ENCODE results near the gene RUNX2. TPM values are rescaled to one million over a fixed set of nuclear protein-coding genes. Genes with fewer than 3 reads are reported as not detected.

The RUNX2 gene
- polyA plus RNA-seq, 1 of the 3 experiments (the other 2 are of a cell fraction): 4.4 TPM

- DNase-seq: no peak
- Histone ChIP-seq H3K27me3 (ENCODE audit: insufficient read depth) (no peaks in the 10 kb centered on the region), H4K20me1 (ENCODE audit: insufficient read depth) (no peaks in the 10 kb centered on the region), H3K4me1 (ENCODE audit: control insufficient read depth in 1 of 2, insufficient read depth in 2 of 2, low read depth in 1 of 2, low read length in 1 of 2) (peaks cover 2 to 5% of the 10 kb centered on the region in 2 experiments; a peak in 2 of 4 replicates), H3K4me3 (ENCODE audit: low read depth in 2 of 2, low read length in 1 of 2) (no peak overlapping the region), H3K27ac (ENCODE audit: low read depth in 2 of 2, low read length in 1 of 2) (no peak overlapping the region), H3F3A (replicated peaks; ENCODE audit: insufficient read depth) (no peaks in the 10 kb centered on the region), H3K4me2 (no peak overlapping the region), H3K36me3 (replicated peaks in 1 of 2; ENCODE audit: control insufficient read depth in 1 of 2, insufficient read depth in 2 of 2, low read length in 1 of 2) (no peaks in the 10 kb centered on the region), H3K79me2 (ENCODE audit: insufficient read depth) (peaks cover 20% of the 10 kb centered on the region; the same call in 1 of the 2 replicates), H3K9me2 (no peaks in the 10 kb centered on the region), H3K9ac (no peak overlapping the region), H2AFZ (ENCODE audit: low read depth) (no peak overlapping the region), H3K9me3 (no peaks in the 10 kb centered on the region)
- ChIA-PET POLR2A (no interaction called here), CTCF (no interaction called here)
- TF ChIP-seq CTCF (IDR thresholded peaks at IDR 0.05) (no peak), JUND (IDR thresholded peaks at IDR 0.05) (no peak), USF1 (IDR thresholded peaks at IDR 0.05; ENCODE audit: borderline replicate concordance, low read depth) (no peak), EP300 (IDR thresholded peaks at IDR 0.05; ENCODE audit: borderline replicate concordance in 1 of 2, low read depth in 1 of 2, low read length in 1 of 2) (no peak), MEF2A (IDR thresholded peaks at IDR 0.05; ENCODE audit: borderline replicate concordance, low read depth) (no peak), NFIC (IDR thresholded peaks at IDR 0.05; ENCODE audit: borderline replicate concordance) (no peak)
- TF ChIP-seq, protein P1, sequence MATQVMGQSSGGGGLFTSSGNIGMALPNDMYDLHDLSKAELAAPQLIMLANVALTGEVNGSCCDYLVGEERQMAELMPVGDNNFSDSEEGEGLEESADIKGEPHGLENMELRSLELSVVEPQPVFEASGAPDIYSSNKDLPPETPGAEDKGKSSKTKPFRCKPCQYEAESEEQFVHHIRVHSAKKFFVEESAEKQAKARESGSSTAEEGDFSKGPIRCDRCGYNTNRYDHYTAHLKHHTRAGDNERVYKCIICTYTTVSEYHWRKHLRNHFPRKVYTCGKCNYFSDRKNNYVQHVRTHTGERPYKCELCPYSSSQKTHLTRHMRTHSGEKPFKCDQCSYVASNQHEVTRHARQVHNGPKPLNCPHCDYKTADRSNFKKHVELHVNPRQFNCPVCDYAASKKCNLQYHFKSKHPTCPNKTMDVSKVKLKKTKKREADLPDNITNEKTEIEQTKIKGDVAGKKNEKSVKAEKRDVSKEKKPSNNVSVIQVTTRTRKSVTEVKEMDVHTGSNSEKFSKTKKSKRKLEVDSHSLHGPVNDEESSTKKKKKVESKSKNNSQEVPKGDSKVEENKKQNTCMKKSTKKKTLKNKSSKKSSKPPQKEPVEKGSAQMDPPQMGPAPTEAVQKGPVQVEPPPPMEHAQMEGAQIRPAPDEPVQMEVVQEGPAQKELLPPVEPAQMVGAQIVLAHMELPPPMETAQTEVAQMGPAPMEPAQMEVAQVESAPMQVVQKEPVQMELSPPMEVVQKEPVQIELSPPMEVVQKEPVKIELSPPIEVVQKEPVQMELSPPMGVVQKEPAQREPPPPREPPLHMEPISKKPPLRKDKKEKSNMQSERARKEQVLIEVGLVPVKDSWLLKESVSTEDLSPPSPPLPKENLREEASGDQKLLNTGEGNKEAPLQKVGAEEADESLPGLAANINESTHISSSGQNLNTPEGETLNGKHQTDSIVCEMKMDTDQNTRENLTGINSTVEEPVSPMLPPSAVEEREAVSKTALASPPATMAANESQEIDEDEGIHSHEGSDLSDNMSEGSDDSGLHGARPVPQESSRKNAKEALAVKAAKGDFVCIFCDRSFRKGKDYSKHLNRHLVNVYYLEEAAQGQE (IDR thresholded peaks at IDR 0.05; ENCODE audit: low read depth, low read length): no peak
- WGBS (ENCODE audit: low lambda C conversion rate): 95% methylated on average over 3 of the region's 3 CpGs
Measured at GRCh38 chr6:45371924-45372573, 43.9 kb downstream of the RUNX2 start.

- no peak overlapping the region for H3K9ac ChIP-seq
- peaks cover 7% of the 10 kb centered on the region for H3F3A ChIP-seq (replicated peaks; ENCODE audit: insufficient read depth)
- H3K36me3 ChIP-seq (replicated peaks in 1 of 2; ENCODE audit: control insufficient read depth in 1 of 2, insufficient read depth in 2 of 2, low read length in 1 of 2): no peaks in the 10 kb centered on the region
- WGBS (ENCODE audit: low lambda C conversion rate): 99% methylated on average over 3 of the region's 3 CpGs
- peaks cover 2 to 5% of the 10 kb centered on the region in 2 experiments; a peak in 2 of 4 replicates for H3K4me1 ChIP-seq (ENCODE audit: control insufficient read depth in 1 of 2, insufficient read depth in 2 of 2, low read depth in 1 of 2, low read length in 1 of 2)
- H3K27ac ChIP-seq (ENCODE audit: low read depth in 2 of 2, low read length in 1 of 2): no peak overlapping the region
- no peaks in the 10 kb centered on the region for H3K27me3 ChIP-seq (ENCODE audit: insufficient read depth)
- no peaks in the 10 kb centered on the region for H4K20me1 ChIP-seq (ENCODE audit: insufficient read depth)
- H3K4me2 ChIP-seq: no peak overlapping the region
- H3K79me2 ChIP-seq (ENCODE audit: insufficient read depth): peaks cover 20% of the 10 kb centered on the region; the same call in 1 of the 2 replicates
- H2AFZ ChIP-seq (ENCODE audit: low read depth): no peak overlapping the region
- H3K9me3 ChIP-seq: no peaks in the 10 kb centered on the region
- no peaks in the 10 kb centered on the region for H3K9me2 ChIP-seq
- ChIA-PET POLR2A (no interaction called here), CTCF (interaction anchor here (0.6 kb wide), 1 partner anchor 1010 kb away, joined by 3 read pairs; no protein-coding TSS in a partner anchor)
- no peak for DNase-seq
- H3K4me3 ChIP-seq (ENCODE audit: low read depth in 2 of 2, low read length in 1 of 2): no peak overlapping the region
- TF ChIP-seq MXI1 (IDR thresholded peaks at IDR 0.05; ENCODE audit: low read depth, low read length): no peak
- TF ChIP-seq, protein P2, sequence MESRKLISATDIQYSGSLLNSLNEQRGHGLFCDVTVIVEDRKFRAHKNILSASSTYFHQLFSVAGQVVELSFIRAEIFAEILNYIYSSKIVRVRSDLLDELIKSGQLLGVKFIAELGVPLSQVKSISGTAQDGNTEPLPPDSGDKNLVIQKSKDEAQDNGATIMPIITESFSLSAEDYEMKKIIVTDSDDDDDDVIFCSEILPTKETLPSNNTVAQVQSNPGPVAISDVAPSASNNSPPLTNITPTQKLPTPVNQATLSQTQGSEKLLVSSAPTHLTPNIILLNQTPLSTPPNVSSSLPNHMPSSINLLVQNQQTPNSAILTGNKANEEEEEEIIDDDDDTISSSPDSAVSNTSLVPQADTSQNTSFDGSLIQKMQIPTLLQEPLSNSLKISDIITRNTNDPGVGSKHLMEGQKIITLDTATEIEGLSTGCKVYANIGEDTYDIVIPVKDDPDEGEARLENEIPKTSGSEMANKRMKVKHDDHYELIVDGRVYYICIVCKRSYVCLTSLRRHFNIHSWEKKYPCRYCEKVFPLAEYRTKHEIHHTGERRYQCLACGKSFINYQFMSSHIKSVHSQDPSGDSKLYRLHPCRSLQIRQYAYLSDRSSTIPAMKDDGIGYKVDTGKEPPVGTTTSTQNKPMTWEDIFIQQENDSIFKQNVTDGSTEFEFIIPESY (IDR thresholded peaks at IDR 0.05; ENCODE audit: borderline replicate concordance, low read depth): no peak
- TF ChIP-seq, protein P3, sequence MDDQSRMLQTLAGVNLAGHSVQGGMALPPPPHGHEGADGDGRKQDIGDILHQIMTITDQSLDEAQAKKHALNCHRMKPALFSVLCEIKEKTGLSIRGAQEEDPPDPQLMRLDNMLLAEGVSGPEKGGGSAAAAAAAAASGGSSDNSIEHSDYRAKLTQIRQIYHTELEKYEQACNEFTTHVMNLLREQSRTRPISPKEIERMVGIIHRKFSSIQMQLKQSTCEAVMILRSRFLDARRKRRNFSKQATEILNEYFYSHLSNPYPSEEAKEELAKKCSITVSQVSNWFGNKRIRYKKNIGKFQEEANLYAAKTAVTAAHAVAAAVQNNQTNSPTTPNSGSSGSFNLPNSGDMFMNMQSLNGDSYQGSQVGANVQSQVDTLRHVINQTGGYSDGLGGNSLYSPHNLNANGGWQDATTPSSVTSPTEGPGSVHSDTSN (IDR thresholded peaks at IDR 0.05): no peak
- no peak for TF ChIP-seq RXRA (IDR thresholded peaks at IDR 0.05; ENCODE audit: borderline replicate concordance, low read depth)
- TF ChIP-seq NRF1 (IDR thresholded peaks at IDR 0.05; ENCODE audit: low read depth, low read length): no peak
- no peak for TF ChIP-seq ELF1 (IDR thresholded peaks at IDR 0.05)
- TF ChIP-seq, protein P4, sequence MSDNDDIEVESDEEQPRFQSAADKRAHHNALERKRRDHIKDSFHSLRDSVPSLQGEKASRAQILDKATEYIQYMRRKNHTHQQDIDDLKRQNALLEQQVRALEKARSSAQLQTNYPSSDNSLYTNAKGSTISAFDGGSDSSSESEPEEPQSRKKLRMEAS (IDR thresholded peaks at IDR 0.05; ENCODE audit: low read depth): no peak
Measured at GRCh38 chr6:45375449-45375848, 47.3 kb downstream of the RUNX2 start.
